ENCODE measurements around the gene SP6.

DNA sequence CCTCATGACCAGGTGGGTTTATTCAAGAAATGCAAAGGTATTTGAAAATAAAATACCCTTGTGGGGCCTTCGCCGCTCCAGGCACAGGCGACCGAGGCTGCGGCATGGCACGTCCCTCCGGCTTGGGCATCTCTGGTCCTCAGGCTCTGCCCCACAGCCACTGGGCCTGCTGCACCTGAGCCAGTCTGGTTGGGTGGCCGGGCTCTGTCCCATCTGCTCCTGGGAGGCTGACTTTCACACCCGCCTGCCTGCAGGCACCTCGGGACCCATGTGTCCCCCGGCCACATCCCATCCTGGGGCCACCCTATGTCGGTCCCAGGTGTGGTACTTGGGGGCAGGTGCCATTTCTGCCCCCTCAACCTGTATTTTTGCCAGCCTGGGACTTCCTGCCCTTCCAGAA, 50.3 kb downstream of the SP6 start:
- TF ChIP-seq, protein P1, sequence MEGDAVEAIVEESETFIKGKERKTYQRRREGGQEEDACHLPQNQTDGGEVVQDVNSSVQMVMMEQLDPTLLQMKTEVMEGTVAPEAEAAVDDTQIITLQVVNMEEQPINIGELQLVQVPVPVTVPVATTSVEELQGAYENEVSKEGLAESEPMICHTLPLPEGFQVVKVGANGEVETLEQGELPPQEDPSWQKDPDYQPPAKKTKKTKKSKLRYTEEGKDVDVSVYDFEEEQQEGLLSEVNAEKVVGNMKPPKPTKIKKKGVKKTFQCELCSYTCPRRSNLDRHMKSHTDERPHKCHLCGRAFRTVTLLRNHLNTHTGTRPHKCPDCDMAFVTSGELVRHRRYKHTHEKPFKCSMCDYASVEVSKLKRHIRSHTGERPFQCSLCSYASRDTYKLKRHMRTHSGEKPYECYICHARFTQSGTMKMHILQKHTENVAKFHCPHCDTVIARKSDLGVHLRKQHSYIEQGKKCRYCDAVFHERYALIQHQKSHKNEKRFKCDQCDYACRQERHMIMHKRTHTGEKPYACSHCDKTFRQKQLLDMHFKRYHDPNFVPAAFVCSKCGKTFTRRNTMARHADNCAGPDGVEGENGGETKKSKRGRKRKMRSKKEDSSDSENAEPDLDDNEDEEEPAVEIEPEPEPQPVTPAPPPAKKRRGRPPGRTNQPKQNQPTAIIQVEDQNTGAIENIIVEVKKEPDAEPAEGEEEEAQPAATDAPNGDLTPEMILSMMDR (IDR thresholded peaks at IDR 0.05): no peak
- no peak for TF ChIP-seq POLR2A (IDR thresholded peaks at IDR 0.05)

Measured in thyroid gland (tissue), 4 donors.